HL-60/S4 (cell line): ENCODE measurements around the gene NR0B2.
"Not testable (repeated sequence)": the region's sequence is repeated elsewhere in the genome, so short reads cannot be mapped to it uniquely, and the experiment has no call there.

ENCODE experiments used
- in situ Hi-C: fragments of 300-500 bp; cut with MboI; formaldehyde crosslinking; loops from 2 replicates; pipeline ENCODE4 v1.14.3; 2022; ENCODE audit warnings: low sequenced_read_pairs

NR0B2 gene, protein sequence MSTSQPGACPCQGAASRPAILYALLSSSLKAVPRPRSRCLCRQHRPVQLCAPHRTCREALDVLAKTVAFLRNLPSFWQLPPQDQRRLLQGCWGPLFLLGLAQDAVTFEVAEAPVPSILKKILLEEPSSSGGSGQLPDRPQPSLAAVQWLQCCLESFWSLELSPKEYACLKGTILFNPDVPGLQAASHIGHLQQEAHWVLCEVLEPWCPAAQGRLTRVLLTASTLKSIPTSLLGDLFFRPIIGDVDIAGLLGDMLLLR

DNA sequence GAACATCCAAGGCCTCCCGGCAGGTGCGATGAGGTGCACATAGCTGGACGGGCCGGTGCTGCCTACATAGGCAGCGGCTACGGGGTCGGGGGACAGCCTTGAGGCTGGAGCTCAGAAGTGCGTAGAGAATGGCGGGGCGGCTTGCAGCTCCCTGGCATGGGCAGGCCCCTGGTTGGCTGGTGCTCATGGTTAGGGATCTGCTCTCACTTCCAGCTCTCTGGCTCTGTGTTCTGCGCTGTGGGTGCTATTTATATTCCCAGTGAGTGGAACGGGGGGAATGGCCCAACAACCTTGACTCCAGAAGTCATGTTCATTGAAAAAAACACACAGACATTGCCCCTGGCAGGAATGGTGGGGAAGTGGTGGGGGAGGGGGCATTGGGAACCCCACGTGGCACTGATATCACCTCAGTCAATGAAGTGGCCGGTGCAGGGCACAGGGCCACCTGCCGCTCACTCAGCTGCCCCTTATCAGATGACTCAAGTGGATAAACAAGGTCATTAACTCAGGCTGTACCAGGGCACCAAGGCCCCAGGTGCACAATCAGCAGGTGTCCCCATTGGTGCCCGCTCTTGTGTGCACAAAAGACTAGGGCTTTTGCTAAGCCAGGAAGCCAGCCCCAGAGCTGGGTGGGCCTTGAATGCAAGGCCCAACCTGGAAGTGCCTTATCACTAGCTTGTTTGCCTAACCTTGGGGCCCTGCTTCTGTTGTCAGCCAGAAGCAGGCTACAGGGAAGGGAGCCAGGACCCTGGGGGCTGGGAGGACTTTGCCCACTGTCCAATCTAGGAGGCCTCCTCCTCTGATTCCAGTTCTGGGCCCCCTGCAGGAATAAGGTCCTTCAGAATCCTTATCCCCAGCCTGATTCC, at the start of gene NR0B2:
Gene NR0B2, minus strand, starts transcription at position 222 of the 866 bp plus-strand sequence. Its CDS starts 35 bp downstream, at position 187.
- in situ Hi-C loops, result no loop called here

DNA sequence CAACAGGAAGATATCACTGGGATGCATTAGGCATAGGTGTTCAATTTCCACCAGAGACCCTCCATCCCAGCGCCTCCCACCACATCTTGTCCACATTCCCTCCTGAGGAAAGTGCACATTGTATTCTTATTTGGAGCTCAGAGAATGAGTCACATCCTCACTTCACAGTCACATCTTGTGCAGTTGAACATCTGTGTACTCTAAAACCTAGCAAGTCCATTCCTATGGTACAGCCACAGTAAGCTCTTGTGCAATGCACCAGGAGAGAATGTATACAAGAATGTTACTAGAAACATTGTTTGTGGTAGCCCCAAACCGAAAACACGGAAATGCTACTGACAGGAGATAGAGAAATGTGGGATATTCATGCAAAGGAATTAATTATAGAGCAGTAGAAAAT, 48.1 kb upstream of the NR0B2 start:
- in situ Hi-C loops, result no loop called here

DNA sequence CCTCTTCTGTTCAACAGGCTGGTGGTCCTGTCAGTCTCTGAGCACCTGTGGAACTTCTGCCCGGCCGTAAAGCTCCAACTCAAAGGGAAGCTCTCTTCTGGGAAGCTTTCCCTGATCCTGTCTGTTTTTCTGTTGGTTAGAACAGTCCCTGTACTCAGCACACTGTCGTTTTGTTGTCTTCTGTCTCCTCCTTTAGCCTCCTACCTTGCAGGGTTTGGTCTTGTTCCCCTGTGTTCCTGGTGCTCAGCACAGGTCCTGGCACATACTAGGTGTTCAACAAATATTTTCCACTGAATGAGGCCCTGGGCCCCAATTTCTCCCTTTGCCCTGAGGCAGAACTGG, 46.8 kb upstream of the NR0B2 start:
- in situ Hi-C loops, result no loop called here

DNA sequence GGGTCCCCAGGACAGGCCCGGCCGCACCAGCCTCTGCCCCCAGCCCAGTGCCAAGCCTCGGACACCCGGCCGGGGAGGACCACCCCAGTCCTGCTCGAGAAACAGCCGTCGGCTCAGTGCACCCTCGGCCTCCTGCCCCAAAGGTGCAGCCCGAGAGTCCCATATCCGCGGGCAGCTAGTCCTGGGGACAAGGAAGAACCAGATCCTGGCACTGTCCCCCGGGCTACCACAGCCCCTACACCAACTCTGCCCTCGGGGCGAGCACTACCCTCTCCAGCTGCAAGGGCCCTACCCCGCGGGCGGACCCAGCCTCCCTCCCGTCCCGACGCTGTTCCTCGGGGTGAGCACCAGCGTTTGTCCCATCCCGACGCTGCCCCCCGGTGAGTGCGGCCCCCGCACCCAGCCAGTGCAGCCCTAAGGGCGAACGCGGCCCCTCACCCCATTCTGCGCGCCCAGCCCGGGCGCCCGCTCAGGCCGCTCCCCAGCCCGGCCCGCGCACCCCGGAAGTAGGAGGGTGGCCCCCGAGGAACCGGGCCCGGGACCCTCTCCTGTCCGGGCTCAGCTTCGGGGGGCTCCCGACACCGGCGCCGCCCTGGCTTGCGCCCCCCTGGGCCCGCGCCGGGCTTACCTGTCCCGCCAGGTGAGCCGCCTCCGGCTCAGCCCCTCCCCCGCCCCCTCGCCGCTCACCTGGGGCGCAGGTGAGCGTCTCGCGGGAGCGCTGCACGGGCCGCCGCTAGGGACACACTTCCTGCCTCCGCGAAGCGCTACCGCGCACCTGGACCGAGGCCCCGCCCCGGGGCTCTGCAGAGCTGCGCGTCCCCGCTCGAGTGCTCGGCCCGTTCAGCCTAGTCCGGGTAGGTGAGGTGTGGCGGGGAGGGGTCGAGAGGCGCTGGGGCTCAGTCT, 46.2 kb upstream of the NR0B2 start, which contains the start of gene KDF1:
Gene KDF1, minus strand, starts transcription at position 747 of the 903 bp plus-strand sequence. CDS start 8,088 bp downstream, outside the sequence.
- in situ Hi-C loops, result no loop called here

DNA sequence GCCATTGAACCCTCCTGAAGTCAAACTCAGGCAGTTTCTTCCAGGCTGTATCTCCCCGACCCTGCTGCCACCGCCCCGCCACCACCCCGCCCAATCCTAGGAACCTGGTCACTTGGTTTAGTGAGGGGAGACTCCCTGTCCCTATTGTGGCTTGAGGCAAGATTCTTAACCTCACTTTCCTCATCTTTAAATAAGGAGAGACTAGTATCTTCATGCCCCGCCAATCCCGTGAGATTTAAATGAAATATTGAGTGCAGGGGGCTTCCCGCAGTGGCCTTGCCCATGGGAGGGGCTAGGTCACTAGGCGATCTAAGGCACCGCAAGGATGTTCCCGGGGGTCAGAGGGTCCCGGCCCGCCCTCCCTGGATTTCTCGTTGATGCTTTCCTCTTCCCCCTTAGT, 45.5 kb upstream of the NR0B2 start:
- in situ Hi-C loops, result no loop called here

DNA sequence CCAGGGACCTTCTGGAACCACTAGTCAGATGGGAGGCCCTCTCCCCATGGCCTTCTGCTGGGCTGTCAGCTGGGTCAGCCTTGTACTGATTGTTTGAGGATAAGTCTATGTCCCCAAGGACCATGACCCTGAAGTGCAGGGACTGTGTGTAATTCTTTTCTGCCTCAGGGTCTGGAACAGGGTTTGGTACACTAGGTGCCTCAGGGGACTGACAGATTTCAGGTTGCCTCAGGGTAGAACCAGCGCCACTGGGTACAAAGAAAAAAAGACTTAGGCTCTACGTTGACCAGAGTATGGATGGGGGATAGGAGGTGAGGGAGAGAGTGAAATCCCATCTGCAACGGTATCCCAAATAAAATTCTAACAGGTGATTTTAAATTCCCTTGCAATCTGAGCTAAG, 43.5 kb upstream of the NR0B2 start:
- in situ Hi-C loops, result no loop called here

DNA sequence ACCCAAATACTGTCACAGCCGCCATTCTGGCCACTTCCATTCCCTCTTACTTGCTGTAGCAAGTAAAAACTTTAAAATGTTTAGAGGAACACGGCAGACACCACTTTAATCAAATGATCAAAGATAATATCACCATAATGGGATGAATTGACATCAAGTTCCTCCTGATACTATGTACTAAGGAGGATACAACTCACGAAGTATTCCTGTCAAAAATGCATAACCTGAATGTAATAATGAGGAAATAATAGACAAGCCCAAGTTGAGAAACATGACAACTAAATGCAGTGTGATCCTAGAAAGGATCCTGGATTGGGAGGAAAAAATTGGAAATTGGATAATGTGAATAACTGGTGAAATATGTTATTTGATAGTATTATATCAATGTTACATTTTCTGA, 42.5 kb upstream of the NR0B2 start:
- in situ Hi-C loops, result no loop called here

DNA sequence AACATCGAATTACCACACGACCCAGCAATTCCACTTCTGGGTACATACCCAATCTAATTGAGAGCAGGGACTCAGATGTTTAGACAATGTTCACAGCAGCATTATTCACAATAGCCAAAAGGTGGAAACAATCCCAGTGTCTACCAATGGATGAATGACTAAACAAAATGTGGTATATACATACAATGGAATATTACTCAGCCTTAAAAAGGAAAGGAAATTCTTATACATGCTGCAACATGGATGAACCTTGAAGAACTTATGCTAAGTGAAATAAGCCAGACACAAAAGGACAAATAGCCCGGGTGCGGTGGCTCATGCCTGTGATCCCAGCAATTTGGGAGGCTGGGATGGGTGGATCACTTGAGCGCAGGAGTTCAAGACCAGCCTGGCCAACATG, 39.6 kb upstream of the NR0B2 start:
- in situ Hi-C loops, result no loop called here

DNA sequence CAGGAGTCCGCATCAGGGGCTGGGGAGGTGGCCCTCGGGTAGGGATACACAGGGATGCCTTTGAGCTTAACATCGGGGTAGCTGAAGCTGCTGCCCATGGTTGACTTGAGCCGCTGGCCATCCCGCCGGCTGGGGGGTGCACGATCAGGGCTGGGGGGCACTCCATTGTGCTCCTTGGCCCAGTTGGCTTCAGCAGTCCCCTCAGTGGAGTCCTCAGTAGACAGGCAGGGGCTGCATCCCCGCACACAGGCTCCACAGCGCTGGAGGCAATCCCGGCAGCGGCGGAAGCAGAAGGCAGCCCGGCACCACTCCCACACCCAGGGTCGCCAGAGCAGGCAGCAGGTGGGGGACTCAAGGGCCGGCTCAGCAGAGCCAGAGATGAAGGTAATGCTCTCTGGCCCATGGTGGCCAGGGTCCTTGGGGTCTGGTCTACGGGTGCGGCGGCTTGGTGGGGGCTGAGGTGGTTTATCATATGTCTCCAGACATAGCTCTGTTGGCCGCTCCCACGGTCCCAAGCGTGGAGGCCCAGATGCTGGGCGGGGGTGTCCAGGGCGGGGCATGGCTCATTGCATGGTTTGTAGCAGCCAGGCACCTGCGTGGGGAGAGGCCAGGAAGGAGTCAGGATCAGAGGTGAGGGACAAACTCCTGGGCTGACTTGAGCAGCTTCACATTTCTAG, 38.2 kb upstream of the NR0B2 start:
- in situ Hi-C loops, result no loop called here

DNA sequence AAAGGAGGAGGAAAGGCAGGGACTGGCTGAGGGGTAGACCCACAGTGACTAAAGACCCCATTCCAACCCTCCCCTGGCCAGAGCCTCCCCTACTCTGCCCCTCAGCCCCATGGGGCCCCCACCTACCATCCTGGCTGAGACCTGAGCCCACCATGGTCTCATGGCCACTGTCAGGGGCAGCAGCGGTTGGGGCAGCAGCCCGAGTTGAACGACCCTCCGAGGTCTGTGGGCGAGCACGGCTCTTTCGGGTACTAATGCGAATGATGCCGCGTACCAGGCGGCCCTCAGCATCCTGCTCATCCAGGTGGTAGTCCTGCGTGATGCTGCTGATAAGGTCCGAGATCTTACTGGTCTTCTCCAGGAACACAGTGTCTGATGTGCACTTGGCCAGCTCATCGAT, 37.4 kb upstream of the NR0B2 start:
- in situ Hi-C loops, result no loop called here

DNA sequence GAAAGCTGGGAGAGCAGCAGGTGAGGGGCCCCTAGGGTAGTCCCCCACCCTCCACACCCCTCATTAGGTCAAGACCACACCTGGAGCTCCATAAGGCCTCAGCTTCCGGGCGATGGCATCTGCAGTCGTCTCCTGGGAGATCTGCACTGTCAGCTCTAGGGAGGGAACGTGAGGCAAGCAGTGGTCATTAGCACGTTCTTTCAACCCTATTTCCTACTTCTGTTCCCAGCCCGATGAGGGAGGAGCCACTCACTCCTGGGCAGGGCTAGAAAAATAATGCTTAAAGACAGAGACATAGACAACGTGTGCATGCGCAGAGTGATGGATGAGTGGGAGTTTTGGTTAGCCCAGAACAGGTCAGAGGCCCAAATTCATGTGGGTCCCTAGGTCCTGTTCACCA, 36.8 kb upstream of the NR0B2 start:
- in situ Hi-C loops, result no loop called here

DNA sequence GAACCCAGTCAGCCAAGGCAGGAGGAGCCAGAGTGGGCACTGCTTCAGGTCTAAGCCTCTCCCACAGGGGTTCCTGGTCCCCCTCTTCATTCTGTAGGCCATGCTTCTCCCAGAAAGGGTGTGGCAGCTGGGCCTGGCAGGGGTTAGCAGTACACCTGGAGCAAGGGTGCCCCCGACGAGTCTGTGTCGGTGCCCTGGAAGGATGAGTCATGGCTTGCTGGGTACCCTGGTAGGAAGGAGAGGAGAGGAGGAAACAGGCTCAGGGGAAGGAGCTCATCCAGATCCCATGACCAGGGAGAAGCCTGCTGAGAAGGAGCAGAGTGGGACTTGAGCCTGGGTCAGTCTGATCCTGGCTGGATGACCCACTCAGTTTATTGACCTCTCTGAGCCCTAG, 36.1 kb upstream of the NR0B2 start:
- in situ Hi-C loops, result no loop called here

DNA sequence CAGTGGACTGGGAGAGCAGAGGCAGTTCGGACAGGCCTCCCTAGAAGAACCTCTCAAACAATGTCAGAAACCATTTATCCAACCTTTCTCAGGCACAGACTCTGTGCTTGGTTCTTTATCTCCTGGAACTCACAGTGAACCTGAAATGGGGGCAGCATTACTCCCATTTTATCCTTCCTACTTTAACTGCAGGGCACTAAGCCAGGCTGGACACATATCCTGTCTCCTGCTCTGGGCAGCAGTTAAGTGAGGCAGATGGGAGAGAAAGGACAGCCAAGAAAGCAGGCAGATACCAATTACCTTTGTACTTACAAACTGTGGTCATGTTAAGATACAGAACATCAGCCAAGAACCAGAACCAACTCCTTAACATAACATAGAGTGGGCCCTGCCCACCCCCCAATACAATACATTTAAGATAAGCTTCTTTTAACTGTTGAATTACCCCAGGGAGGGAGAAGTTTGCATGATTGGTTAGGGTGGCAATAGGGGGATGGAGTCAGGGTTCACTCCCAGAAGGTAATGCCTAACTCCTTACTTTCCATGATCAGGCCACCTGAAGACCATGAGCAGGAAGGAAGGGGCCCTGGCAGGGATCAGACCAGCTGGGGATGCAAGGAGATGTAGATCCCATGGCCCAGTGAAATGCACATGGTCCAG, 35.6 kb upstream of the NR0B2 start:
- in situ Hi-C loops, result no loop called here

DNA sequence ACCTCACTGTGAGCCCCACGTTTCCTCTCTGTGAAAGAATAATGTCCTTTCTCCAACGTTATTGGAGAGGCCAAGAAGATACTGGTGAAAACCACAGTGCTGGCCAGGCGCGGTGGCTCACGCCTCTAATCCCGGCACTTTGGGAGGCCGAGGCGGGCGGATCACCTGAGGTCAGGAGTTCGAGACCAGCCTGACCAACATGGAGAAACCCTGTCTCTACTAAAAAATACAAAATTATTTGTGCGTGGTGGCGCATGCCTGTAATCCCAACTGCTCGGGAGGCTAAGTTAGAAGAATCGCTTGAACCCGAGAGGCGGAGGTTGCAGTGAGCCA, 34.9 kb upstream of the NR0B2 start:
- in situ Hi-C loops, result not testable (repeated sequence)

DNA sequence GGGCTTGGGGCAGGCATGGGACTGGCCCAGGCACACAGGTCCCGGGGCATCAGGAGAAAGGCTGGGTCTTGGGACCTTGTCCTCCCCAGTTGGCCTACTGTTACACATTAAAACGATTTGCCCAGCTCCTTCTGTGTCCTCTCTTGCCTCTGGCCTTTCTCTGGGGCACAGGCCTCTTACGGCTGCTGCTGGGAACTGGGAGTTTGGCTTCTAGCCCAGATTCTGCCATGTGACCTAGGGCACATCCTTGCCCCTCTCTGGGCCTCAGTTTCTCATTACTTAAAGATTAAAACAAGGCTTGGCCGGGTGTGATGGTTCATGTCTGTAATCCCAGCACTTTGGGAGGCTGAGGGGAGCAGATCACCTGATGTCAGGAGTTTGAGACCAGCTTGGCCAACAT, 32.5 kb upstream of the NR0B2 start:
- in situ Hi-C loops, result no loop called here

DNA sequence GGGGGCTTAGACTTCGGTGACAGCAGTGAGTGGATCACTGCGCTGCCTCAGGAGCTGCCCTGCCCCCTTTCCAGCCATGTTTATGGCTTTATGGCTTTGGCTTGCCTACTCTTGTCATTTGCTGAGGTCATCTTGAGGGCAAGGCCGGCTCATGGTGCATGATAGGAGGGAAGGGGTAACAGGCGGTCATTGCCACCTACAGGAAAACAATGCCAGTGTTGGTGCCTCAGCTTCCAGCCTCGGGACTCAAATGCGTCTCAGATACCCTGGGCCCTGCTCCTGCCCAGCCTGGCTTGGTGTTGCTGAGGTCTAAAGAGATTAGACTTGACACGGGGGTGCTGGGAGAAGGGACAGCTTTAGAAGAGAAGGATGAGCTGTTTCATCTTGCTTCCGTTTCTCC, 32.0 kb upstream of the NR0B2 start:
- in situ Hi-C loops, result no loop called here

DNA sequence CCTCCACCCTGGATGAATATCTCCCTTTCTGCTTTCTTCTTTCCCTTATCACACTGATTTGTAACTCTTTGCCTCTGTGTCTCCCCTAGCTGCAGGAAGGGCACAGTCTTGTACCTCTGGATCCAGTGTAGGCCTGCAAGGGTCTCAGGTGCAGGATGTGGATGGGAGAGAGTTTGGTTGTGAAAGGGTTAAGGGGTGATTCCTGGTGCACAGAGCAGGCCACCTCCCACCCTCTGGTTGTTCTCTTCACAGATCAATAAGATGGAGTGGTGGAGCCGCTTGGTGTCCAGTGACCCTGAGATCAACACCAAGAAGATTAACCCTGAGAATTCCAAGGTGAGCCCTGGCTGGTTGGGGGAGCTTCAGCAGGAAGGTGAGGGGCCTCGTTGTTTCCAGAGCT, 31.4 kb upstream of the NR0B2 start:
- in situ Hi-C loops, result no loop called here

DNA sequence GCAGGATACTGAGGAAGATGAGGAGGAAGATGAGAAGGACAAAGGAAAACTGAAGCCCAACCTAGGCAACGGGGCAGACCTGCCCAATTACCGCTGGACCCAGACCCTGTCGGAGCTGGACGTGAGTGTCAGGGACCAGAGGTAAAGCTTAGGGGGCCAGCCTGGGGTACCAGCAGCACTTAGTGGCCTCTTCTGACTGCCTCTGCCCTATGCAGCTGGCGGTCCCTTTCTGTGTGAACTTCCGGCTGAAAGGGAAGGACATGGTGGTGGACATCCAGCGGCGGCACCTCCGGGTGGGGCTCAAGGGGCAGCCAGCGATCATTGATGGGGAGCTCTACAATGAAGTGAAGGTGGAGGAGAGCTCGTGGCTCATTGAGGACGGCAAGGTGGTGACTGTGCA, 28.9 kb upstream of the NR0B2 start:
- in situ Hi-C loops, result no loop called here

DNA sequence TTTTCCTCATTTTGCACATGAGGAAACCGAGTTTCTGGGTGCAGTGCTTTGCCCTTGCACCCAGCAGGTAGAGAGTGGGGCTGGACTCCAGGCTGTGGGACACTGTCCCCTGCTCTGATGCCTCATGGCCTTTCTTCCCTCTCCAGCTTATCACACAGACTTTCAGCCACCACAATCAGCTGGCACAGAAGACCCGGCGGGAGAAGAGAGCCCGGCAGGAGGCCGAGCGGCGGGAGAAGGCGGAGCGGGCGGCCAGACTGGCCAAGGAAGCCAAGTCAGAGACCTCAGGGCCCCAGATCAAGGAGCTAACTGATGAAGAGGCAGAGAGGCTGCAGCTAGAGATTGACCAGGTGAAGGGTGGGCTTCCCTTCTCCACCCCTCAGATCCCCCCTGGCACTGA, 27.5 kb upstream of the NR0B2 start:
- in situ Hi-C loops, result no loop called here

DNA sequence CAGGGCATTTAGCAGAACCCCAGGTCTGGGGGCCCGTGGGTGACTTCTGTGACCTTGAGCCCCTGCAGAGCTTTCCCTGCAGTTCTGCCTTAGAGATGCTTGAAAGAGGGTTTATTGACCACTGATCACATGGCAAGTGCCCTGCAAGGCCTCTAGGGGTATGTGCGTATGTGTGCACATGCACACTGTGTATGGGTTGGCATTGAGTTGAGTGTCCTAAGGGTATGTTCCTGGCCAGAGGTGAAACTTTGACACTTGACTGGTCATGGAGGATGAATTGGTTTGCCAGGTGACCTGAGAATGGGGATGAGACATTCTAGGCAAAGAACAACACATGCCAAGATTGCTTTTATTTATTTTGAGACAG, 24.9 kb upstream of the NR0B2 start:
- in situ Hi-C loops, result no loop called here
